DMS153 (cell line): ENCODE data around the gene VAT1L.

Experiments used
- DNase-seq: peaks from one replicate; lab custom pipeline; 2025; lab: John Stamatoyannopoulos, UW

The VAT1L gene

DNA sequence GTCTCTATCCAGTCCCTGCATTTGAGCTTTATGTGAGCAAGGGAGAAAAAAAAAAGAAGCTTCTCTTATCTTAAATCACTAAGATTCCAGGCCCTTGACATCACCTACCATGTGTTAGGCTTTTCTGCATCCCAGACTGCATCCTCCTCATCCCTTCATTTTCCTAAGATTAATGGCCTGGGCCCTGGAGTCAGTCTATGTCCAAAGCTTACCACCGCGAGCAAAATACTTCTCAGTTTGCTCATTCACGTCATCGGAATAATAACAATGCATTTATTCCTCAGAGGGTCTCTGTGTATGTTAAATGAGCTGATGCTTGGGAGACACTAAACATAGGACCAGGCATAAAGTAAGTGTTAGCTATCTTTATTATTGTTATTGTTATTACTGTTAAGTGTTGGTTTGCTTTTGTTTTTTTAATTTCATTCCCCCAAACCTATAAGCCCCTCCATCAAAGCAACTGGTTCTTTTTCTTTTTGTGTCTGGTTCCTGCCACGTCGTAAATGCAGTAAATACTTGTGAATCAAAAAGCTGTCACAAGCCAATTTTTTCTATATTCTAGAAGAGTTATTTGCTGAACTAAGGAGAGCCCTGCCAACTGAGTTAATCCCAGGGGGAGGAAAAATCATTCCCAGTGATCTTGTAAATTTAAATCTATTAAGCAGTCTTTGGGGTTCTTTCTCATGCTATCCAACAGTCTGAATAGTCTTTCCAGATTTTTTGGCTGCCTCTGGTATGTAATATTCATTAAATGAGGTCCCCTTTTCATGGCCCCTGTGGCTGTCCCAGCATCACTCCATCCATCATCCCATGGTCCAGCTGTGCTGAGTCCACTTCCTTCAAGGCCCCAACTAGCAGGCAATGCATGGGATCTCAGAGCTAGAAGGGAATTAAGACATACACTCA is 46.5 kb downstream of the VAT1L start:
- no peak for DNase-seq

DNA sequence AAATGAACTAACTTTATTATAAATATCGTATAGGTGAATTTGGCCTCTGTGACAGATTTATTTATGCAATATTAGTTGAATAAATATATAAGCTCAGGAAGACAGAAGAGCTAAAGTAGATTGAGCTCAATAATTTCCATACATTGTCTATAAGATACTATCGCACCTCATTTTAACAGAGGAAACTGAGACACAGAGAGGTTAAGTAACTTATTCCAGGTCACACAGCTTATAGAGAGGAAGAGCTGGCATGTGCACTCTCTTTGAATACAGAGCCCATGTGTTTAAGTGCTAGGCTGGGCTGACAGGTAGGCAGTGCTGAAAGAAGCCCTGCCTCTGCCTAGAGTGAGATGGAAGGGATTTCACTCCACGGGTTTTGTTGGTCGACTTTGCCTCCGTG is 48.4 kb downstream of the VAT1L start:
- DNase-seq = no peak

DNA sequence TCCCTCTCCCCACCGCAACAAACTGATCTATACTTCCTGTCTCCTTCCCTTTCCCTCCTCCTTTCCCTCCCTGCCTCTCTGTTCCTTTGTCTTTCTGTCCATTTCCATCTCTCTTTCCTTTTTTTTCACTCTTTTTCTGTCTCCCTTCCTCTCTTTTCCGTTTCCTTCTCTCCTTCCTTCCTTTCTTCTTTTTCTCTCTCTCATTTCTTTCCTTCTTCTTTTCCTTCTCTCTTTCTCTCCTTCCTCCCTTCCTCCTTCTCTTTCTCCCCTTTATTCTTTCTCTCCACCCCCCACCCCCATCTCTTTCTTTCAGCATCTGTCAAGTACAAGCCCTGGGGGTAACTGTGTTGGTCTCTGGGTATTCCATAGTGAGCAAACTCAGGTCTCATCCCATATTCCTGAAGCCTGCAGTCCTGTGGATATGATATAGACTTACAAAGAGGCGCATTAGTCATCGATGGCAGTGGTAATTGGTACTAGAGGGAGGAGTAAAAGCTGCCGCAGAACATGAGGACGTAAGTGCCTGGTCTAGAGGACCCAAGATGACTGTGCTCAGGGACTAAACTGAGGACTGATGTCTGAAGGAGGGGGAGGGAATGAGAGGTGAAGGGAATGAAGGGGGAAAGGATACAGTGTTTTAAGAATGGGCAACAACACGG is 50.4 kb downstream of the VAT1L start:
- DNase-seq = no peak

DNA sequence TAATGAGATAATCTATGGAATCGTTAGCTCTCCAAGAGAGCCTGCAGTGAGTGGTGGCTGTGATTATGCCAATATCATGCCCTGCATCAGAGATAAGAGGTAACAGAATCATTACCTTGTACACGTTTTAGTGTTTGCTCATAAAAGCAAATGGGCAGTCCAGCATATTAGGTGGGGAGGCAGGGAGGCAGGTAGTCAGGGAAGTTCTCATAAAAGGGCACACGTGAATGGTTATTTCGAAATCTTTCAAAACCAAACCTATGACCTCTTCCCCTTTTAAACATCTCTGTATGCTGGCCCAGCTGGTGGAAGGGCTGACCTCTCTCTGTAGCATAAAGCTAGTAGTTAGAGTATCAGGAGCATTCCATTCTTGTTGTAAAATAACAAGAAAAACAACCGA is 51.7 kb downstream of the VAT1L start:
- DNase-seq = no peak

DNA sequence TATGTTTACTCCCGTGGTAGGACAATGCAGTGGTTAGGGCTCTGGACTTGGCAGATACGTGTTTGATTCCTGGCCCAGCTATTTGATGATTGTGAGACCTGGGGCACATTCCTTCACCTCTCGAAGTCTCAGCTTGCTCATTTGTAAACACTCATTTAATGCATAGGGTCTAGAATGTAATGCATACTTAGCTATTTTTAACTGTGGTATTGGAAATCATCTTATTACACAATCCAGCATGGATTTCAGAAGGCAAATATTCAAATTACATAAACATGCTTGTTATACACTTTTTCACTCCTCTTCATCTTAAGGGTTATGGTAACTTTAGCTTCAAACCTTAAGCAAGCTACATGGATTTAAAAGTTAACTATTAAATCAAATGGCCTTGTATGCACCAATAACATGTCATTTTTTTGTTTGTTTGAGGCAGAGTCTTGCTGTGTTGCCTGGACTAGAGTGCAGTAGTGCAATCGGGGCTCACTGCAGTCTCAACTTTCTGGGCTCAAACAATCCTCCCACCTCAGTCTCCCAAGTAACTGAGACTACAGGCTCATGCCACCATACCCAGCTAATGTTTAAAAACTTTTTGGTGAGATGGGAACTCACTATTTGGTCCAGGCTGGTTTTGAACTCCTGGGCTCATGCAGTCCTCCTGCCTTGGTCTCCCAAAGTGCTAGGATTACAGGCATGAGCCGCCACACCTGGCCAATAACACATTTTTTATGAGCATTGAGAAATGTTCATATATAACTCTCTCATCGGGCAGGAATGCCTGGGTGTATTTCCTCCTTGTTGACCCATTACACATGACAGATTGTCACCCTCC is 52.5 kb downstream of the VAT1L start:
- no peak for DNase-seq

DNA sequence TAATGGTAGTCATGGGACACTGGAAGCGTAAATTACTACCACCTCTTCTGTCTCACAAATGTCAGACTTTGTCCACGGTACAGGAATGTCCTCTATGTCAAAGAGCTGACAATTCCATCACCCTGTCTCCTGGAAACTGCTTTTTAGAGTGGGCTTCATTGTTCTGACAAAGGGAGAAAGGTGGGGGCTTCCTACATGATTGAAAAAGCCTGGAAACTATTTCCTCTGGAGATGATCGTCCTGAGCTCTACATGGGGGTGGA is 53.1 kb downstream of the VAT1L start:
- no peak for DNase-seq

DNA sequence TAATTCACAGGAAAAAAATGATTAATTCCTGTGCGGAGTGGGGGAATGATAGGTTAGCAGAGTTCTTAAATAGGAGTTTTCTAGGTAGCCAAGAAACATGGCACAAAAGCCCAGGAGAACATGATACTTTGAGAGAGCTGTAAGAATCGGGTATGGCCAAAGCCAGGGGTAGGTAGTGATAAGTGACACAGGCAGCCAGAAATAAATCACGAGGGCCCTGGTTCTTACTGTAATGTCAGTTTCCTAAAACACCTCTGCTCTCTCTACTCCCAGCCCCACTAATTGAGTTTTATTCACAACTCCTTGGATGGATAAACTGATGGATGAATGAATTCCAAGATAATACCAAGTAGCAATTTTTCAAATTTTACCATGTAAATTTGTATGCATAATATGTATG is 54.1 kb downstream of the VAT1L start:
- DNase-seq = no peak

DNA sequence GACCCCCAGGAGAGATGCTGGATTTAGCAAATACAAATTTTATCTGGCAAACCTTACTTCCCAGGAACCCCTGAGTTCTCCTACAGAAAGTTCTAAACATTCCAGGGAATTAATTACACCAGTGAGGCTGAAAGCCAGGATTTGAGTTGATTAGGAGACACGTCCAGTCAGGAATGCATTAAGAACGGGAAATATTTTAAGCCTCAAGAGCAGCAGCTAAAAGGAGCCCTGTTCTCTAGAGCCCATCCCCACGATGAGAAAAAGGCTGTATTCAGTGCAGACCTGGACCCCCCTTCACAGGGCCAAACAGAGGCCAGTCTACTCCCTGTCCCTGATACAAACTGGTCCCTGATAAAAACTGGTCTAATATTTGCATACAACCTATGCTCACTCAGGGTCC is 55.0 kb downstream of the VAT1L start:
- DNase-seq = no peak

DNA sequence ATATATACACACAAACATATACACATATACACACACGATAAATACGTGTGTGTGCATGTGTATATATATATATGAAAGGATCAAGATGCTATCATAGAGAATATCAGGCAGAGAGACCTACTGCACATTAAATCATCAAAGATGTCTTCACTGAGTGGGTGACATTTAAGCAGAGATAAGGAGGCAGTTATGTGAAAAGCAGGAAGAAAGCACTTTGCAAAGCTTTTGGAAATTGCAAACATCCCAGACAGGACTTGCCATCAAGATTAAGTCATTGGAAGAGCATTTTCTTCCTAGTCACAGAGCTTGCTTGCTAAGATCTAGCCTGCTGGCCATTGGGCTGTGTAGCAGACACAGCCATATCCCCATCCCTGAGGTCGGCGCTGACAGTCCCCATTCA is 56.4 kb downstream of the VAT1L start:
- no peak for DNase-seq

DNA sequence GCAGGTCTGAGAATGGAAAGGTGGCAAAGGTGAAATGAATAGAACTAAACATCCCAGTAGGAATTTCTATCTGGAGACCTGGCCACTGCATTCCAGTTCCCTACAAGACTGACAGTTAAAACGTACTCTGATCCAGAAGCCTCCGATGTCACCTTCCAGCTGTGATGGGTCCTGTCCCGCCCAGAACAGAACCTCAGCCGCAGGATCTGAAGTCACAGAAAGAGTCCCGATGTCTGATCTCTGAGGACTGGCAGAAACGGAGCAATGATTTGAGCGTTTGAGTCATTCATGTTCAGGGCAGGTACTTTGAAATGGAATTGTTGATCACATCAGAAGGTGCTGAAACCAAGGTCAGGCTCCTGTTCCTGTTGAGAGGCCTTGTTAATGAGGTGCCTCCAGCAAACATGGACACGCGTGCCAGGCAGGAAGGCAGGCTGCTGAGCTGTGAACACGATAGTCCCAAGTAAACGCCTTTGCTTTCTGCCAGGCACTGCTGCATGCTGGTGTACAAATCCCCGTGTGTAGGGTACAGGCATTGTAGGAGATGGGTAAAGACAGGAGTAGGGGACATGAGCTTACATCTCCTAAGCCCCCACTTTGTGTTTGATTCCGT is 61.4 kb downstream of the VAT1L start:
- DNase-seq = no peak

DNA sequence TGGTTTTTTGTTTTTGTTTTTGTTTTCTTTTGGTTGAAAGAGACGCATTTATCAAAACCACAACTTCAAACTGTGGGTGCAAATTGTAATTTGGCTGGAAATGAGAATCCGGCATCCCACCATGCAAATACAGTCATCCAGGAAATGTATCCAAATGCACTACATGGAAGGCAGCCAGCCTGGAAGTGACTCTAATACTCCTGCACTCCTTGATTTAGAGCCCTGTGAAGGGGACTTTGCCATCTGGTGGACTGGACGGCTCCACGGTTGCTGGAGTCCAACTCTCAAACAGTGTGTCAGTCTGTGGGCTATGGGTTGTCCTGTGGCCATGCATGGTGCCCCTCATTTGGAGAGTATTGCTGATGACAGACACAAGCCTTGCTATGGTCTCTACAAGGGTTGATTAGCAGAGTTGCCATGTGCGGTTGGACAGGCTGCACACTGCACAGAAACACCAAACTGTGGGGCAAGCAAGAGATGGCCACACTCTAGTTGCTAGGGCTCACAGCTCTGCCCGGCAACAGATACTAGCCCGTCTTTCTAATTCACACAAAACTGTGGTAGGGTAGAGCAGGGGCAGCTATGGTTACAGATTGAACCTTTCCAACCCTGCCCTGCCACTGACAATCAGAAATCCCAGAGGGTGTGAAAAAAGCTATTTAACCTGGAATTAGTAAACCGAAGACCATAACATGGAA is 62.4 kb downstream of the VAT1L start:
- DNase-seq = peak; percentile 5

DNA sequence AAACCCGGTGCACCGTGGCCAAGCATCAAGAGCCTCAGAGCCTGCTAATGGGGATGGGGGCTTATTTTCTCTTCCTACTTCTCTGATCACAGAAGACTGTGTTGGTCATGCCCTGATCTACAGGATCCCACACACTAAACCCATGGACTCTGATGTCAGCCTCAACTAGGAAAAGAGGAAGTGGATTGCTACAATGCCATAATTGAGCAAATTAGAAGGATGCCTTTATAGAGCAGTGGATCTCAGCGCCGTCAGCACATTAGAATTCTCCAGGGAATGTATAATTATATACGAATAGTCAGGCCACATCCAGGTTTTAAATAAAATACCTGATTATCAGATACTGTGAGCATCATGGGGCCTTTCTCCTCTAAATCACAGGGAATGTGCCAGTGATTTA is 64.8 kb downstream of the VAT1L start:
- no peak for DNase-seq

DNA sequence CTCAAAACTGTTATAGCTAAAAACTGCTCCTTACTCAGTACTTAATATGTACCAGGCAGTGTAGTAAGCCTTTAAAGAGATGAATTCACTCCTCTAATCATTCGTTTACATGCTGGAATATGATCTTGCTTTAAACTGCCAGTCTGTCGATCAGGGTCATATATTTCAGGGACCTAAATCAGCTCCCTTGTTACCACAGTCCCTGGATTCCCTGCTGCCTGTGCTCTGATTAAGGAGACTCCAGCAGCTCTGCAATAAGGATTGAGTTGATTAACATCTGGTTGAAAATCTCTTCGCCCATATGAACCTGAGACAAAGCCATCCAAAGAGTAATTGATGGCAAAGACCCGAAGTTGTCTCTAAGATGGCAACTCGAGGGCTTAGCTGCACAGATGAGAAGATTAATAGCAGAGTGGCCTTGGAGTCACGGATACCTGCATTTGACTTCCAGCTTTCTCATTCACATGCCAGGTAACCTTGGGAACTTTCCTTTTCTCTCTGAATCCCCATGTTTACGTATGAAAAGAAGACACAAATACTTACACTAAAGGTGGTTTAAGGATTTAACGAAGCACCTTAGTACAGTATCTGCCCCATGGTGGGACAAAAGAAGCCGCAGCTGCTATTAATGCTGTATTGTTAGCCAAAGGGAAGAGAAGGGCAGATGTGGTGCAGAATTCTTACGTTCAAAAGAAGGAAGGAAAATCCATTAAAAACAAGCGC is 68.2 kb downstream of the VAT1L start:
- DNase-seq = no peak

DNA sequence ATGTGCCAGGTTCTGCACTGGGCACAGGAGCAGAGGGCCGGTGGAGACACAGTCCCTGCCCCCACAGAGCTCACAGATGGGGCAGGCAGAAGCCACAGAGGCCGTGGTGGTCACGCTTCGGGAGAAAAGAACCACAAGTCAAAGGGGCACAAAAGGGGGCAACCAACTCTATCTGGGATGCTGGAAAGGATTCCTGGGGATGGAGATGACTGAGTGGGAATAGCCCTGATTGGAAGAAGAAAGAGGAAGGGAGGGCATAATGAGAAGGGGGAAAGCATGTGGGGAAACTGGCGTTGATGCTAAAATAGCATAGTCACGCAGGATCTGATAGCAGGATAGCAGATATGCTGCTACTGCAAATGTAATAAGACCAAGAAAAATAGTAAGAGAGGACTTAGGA is 69.7 kb downstream of the VAT1L start:
- no peak for DNase-seq

DNA sequence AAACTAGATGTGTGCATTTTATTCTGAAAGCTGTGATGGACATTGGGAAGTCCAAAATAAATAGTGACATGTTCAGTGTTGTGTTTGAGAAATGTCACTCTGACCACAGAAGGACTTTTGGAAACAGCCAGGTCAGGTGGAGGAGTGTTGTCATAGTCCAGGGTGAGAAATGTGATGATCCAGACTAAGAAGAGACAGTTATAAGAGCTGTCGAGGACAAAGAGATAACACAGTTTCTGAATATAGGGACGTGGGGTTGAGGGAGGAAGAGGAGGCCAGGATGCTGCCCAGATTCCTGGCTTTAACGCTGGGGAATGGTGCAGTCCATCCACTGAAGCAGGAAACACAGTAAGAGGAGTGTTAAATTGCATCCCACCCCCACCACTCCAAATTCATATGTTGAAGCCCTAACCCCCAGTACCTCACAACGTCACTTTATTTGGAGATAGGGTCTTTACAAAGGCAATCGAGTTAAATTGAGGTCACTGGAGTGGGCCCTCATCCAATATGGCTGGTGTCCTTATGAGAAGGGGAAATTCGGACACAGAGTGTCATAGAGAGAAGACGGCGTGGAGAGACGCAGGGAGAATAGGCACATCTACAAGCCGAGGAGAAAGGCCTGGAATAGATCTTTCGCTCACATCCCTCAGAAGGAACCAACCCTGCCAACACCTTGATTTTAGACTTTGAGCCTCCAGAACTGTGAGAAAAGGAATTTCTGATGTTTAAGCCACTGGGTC is 71.3 kb downstream of the VAT1L start:
- no peak for DNase-seq

DNA sequence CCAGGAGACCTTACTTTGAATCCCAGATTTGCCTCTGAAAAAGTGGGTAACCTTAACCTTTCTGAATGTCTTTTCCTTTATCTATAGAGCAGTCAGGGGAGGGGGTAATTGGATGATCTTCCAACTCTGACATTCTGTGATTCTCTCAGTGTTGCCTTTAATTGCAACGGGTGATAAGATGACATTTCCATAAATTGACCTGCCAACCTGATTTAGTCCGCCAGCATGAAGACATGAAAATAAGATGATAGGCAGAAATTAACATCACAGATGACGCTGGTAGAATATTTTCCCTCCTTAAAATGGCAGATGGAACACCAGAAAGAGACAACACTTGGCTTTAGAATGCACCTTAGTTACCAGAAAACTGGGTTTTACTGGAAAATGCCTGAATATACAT is 72.6 kb downstream of the VAT1L start:
- DNase-seq = no peak

DNA sequence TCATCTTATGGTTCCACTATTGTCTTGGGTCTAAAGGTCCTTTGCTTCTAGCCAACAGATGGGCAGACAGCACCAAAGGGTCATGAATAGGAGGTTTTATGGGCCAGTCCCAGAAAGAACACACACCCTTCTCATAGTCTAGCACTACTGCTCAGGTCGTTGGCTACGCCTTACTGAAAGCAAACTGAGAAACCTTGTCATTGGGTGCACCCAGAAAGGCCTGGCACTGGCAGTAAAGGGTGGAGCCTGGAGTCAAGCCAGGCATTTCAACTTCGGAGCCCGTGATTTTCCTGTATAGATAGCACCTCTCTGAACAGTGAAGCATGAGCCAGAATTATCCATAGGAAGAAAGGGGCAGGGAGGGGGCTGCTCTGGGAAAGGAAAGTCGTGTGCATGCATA is 74.9 kb downstream of the VAT1L start:
- DNase-seq = peak; percentile 4

DNA sequence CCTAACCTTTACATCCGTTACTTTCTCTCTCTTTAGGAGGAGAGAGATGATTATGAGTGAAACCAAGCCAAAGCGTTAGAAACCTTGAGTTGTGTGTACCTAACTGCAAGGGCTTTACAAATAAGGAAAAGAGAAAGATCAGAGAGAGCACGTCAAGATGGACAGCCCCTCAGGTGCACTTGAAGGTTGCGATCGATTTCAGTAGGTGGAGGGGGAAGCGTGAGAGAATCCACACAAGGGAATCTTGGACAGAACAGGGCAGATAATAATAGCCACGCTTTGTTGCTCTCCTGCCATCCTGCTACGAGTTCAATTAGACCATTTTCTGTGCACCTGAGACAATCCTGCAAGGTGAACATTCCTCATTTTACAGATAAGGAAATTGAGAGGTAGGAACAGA is 78.4 kb downstream of the VAT1L start:
- DNase-seq = no peak

DNA sequence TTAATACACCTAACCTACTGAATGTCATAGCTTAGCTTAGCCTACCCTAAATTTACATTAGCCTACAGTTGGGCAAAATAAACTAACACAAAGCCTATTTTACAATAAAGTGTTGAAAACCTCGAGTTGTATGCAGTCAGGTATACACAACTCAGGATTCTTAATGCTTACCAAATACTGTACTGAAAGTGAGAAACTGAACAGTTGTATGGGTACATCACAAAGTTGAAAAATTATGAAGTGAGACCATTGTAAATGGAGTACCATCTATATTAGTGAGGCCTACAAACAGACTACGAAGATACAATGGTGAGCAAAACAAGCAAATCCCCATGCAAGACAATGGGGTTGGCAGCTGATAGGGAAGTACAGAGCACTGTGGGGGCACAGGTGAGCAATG is 79.7 kb downstream of the VAT1L start:
- DNase-seq = no peak

DNA sequence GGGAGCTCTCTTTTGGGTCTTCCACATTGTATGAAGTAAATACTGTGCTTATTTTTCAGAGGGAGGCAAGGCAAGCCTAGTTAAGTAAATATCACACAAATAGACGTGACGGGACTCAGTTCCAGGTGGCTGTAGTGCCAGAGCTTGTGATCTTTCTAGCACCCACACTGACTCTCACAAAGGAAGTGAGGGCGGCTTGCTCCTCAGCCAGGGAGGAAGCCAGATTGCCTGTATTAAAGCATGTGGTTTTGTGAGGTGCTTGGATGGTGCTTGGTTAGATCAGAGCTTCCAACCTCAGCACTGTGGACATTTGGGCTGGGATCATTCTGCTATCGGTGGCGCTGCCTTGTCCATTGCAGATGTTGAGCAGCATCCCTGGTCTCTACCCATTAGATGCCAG is 80.1 kb downstream of the VAT1L start:
- peak; percentile 40 for DNase-seq
